HL-60 (cell line): Measurements from ENCODE around the gene MTPN.

Source experiments
- CTCF ChIP-seq: IDR thresholded peaks from one replicate; pipeline ENCODE4 v1.5.1; 2011; ENCODE audit warnings: low read length, control low read depth, inconsistent platforms; ENCODE audit not compliant: insufficient read depth
- GABPA ChIP-seq: IDR thresholded peaks from 2 replicates; pipeline ENCODE4 v1.6.1; 2012; ENCODE audit warnings: low read depth
- REST ChIP-seq: IDR thresholded peaks from 2 replicates; pipeline ENCODE4 v1.6.1; 2012; ENCODE audit warnings: low read depth; ENCODE audit not compliant: insufficient replicate concordance
- SPI1 ChIP-seq: IDR thresholded peaks from 2 replicates; pipeline ENCODE4 v1.6.1; 2012; ENCODE audit warnings: low read depth, mild to moderate bottlenecking, borderline replicate concordance

- TF ChIP-seq CTCF = no peak
- no peak for TF ChIP-seq REST
- no peak for TF ChIP-seq SPI1
- TF ChIP-seq GABPA = no peak
These were observed 43.5 kb downstream of the MTPN start for GRCh38 chr7:135933509-135934188.
